Gastrocnemius medialis (tissue), 4 donors: Measurements from ENCODE around the gene CFD.
"Not testable (repeated sequence)": the region's sequence is repeated elsewhere in the genome, so short reads cannot be mapped to it uniquely, and the experiment has no call there.

Experiments
- POLR2A ChIP-seq, 2 donors: fragments of 450-650 bp; IDR thresholded peaks; one replicate each; pipeline ENCODE4 v1.6.1; 2017; ENCODE audit warnings: antibody characterized with exemption in 2 of 2, mild to moderate bottlenecking in 2 of 2, moderate library complexity in 2 of 2
- TF ChIP-seq, protein P1 (sequence below), 5 experiments: fragments of 450-650 bp in 3 of 5; fragments of 200-600 bp in 2 of 5; sonication (generic) in 2 of 5; IDR thresholded peaks in 4 of 5; conservative IDR thresholded peaks in 1 of 5; 1 replicate in 4 of 5; 2 replicates in 1 of 5; pipeline ENCODE4 v1.5.1; 2016 to 2019; ENCODE audit warnings: antibody characterized with exemption in 5 of 5, mild to moderate bottlenecking in 3 of 5, moderate library complexity in 3 of 5

- TF ChIP-seq, protein P1, sequence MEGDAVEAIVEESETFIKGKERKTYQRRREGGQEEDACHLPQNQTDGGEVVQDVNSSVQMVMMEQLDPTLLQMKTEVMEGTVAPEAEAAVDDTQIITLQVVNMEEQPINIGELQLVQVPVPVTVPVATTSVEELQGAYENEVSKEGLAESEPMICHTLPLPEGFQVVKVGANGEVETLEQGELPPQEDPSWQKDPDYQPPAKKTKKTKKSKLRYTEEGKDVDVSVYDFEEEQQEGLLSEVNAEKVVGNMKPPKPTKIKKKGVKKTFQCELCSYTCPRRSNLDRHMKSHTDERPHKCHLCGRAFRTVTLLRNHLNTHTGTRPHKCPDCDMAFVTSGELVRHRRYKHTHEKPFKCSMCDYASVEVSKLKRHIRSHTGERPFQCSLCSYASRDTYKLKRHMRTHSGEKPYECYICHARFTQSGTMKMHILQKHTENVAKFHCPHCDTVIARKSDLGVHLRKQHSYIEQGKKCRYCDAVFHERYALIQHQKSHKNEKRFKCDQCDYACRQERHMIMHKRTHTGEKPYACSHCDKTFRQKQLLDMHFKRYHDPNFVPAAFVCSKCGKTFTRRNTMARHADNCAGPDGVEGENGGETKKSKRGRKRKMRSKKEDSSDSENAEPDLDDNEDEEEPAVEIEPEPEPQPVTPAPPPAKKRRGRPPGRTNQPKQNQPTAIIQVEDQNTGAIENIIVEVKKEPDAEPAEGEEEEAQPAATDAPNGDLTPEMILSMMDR (IDR thresholded peaks at IDR 0.05 in 4 of 5, conservative IDR thresholded peaks at IDR 0.05 in 1 of 5): not testable (repeated sequence)
- not testable (repeated sequence) for TF ChIP-seq POLR2A (IDR thresholded peaks at IDR 0.05)
These were observed 19.5 kb downstream of the CFD start for GRCh38 chr19:878751-879561.
